GM19193 (cell line): ENCODE measurements around the gene EEF1A2.

Experiments used
- POLR2A ChIP-seq: IDR thresholded peaks from 4 replicates; pipeline ENCODE4 v1.6.1; 2011; ENCODE audit not compliant: insufficient read depth, insufficient read length; ENCODE audit errors: extremely low read depth

The EEF1A2 gene

GRCh38 chr20:63498960-63499337, at the start of gene EEF1A2:
Gene EEF1A2, minus strand, starts transcription at chr20:63499083. Its CDS starts 1,320 bp downstream, at chr20:63497763.
- no peak for TF ChIP-seq POLR2A

GRCh38 chr20:63548542-63548941, 49.7 kb upstream of the EEF1A2 start:
- no peak for TF ChIP-seq POLR2A

- TF ChIP-seq POLR2A = no peak
These were observed 49.0 kb upstream of the EEF1A2 start, which contains the start of gene SRMS for GRCh38 chr20:63547725-63548480. Gene SRMS, minus strand, starts transcription at chr20:63547749. Its CDS starts 286 bp downstream, at chr20:63547463.

- no peak for TF ChIP-seq POLR2A
These were observed 48.3 kb upstream of the EEF1A2 start for GRCh38 chr20:63546956-63547724.

- TF ChIP-seq POLR2A = no peak
These were observed 47.5 kb upstream of the EEF1A2 start for GRCh38 chr20:63546256-63546955.

GRCh38 chr20:63545814-63546213, 46.9 kb upstream of the EEF1A2 start:
- no peak for TF ChIP-seq POLR2A

- no peak for TF ChIP-seq POLR2A
These were observed 46.2 kb upstream of the EEF1A2 start for GRCh38 chr20:63544958-63545516.

GRCh38 chr20:63544241-63544957, 45.5 kb upstream of the EEF1A2 start:
- TF ChIP-seq POLR2A = no peak

- no peak for TF ChIP-seq POLR2A
These were observed 44.9 kb upstream of the EEF1A2 start for GRCh38 chr20:63543733-63544132.

- TF ChIP-seq POLR2A = no peak
These were observed 44.2 kb upstream of the EEF1A2 start for GRCh38 chr20:63543131-63543530.

- TF ChIP-seq POLR2A = peak; percentile 15
These were observed 43.8 kb upstream of the EEF1A2 start for GRCh38 chr20:63542696-63543095.

- no peak for TF ChIP-seq POLR2A
These were observed 43.2 kb upstream of the EEF1A2 start for GRCh38 chr20:63542031-63542559.

GRCh38 chr20:63541371-63541770, 42.5 kb upstream of the EEF1A2 start:
- no peak for TF ChIP-seq POLR2A
